ENCODE results near the gene NEURL1B.

NEURL1B gene

DNA sequence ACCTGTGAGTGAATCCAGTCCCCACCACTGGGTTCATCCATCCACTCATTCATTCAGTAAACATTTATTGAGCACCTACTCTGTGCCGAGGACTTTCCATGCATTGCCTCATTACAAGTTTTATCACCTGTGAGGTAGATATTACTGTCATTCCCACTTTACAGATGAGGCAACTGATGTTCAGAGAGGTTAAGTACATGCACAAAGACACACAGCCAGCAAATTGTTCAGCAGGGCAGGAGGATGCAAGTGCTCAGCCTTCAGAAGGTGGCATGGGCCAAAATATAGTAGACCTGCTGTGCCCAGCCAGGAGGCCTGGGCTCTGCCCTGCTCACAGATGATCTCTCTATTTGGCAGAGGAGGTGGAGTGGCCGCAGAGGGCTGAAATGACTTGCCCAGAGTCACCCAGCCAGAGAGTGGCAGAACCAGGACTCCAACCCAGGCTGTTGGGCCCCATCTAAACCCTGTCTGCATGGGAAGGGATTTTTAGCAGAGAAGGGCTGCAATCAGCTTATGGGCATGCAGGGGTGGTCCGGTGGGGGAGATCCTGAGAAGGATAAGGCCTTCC is 7.6 kb upstream of the NEURL1B start:
- H3K4me3 ChIP-seq (replicated peaks; ENCODE audit: low read depth, low read length), result no peak overlapping the region
- TF ChIP-seq CTCF (IDR thresholded peaks at IDR 0.05; ENCODE audit: low read length, missing control alignments), result no peak
- DNase-seq (ENCODE audit: low read depth), result no peak

DNA sequence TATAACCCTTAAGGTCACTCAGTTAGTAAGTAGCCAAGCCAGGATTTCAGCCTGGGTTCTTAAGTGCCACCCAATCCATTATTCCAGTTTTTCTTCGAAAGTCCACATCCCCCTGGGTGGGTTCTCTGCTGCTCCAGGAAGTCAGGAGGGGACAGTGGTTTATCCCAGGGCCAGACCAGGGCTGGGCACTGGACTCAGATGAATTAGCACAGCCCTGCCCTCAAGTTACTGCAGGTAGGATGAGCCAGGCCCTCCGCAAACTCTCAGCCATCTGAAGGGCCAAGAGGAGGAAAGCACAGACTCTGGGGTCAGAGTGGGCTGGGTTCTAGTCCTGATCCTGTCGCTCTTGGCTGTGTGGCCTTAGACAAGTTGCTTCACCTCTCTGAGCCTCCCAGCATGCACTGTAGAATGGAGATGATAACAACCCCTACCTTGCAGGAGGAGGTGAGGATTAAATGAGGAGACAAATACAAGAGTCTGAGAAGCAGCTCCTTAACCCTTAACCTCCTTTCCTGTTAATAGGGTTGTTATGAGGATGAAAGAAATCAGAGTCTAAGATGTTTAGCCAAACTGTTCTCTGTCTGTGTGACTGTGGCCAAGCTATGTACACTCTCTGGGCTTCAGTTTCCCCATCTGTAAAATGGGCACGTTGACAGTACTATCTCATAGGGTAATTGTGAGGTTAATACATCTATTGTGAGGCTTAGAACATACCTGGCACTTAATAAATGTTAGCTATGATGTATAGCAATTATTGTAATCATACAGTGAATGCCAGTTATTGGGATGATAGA is 6.8 kb upstream of the NEURL1B start:
- DNase-seq (ENCODE audit: low read depth), result no peak
- no peak for TF ChIP-seq CTCF (IDR thresholded peaks at IDR 0.05; ENCODE audit: low read length, missing control alignments)
- no peak overlapping the region for H3K4me3 ChIP-seq (replicated peaks; ENCODE audit: low read depth, low read length)

GRCh38 chr5:172635038-172635437 is 6.0 kb upstream of the NEURL1B start:
- no peak overlapping the region for H3K4me3 ChIP-seq (replicated peaks; ENCODE audit: low read depth, low read length)
- TF ChIP-seq CTCF (IDR thresholded peaks at IDR 0.05; ENCODE audit: low read length, missing control alignments), result no peak

DNA sequence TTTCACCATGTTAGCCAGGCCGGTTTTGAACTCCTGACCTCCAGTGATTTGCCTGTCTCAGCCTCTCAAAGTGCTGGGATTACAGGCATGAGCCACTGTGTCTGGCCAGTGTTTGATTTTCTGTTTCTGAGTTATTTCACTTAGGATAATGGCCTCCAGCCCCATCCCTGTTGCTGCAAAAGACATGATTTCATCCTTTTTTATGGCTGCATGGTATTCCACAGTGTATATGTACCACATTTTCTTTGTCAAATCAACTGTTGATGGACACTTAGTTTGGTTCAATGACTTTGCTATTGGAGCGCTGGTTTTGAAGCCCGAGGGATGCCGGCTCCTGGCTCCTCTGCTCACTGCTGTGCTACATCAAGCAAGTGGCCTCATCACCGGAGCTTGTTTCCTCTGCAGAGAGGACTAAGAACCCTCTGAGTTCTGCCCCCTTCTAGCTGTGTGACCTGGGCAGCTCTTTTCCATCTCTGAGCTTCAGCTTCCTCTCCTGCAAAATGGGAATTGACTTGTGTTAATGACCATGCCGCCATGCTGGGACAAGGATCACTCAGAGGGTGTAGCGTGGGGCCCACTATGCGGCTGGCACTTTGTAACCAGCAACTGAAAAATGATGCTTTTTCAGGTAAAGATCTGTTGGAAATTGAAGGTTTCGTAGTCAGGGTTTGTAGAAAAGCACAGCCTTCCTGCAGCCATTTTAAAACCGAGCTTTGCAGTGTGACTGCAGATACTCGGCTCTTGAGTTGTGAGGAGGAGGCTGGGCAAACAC is 4.6 kb upstream of the NEURL1B start:
- DNase-seq (ENCODE audit: low read depth), result no peak
- no peak overlapping the region for H3K4me3 ChIP-seq (replicated peaks; ENCODE audit: low read depth, low read length)
- no peak for TF ChIP-seq CTCF (IDR thresholded peaks at IDR 0.05; ENCODE audit: low read length, missing control alignments)

More at GRCh38 chr5:172635038-172635437, 6.0 kb upstream of the NEURL1B start:
- no peak for DNase-seq (ENCODE audit: low read depth)

DNA sequence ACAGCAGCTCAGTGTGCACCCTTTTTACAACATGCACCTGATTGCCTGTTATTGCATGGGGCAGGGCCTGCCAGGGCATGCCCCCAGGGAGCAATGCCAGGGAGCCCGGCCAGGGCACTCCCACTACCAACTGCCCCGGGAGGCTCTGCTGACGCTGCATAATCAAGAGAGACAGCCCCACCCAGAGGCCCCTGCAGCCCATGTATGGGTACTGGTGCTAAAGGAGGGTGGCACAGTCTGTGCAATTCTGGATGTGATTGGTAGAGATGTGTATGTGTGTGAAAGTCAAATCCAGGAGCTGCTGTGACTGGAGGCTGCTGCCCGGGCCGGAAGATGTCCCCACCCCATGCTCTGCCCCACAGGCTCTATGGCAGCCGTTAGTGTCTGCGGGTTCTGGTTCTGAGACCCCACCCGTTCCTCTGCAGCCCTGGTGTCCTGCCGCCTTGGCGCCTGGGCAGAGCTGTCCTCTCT is 3.9 kb upstream of the NEURL1B start:
- no peak for DNase-seq (ENCODE audit: low read depth)
- no peak overlapping the region for H3K4me3 ChIP-seq (replicated peaks; ENCODE audit: low read depth, low read length)
- TF ChIP-seq CTCF (IDR thresholded peaks at IDR 0.05; ENCODE audit: low read length, missing control alignments), result no peak

GRCh38 chr5:172637740-172638139 is 3.3 kb upstream of the NEURL1B start:
- H3K4me3 ChIP-seq (replicated peaks; ENCODE audit: low read depth, low read length), result no peak overlapping the region
- no peak for TF ChIP-seq CTCF (IDR thresholded peaks at IDR 0.05; ENCODE audit: low read length, missing control alignments)

More at GRCh38 chr5:172637740-172638139, 3.3 kb upstream of the NEURL1B start:
- no peak for DNase-seq (ENCODE audit: low read depth)

Data from fibroblast of pulmonary artery (primary cell).